ENCODE measurements around the gene CCNJL.

- TF ChIP-seq CTCF (IDR thresholded peaks at IDR 0.05; ENCODE audit: poor library complexity) (no peak), EZH2 (IDR thresholded peaks at IDR 0.05; ENCODE audit: borderline replicate concordance) (no peak), EZH2phosphoT487 (IDR thresholded peaks at IDR 0.05; ENCODE audit: low read depth, severe bottlenecking, unreplicated experiment) (no peak)
These were observed 49.0 kb downstream of the CCNJL start for GRCh38 chr5:160263326-160263855.

All from hepatocyte (in vitro differentiated cells).